Measurements from ENCODE around the gene TMEM171.

GRCh38 chr5:73149540-73149939 lies 29.2 kb downstream of the TMEM171 start:
- TF ChIP-seq, protein P1, sequence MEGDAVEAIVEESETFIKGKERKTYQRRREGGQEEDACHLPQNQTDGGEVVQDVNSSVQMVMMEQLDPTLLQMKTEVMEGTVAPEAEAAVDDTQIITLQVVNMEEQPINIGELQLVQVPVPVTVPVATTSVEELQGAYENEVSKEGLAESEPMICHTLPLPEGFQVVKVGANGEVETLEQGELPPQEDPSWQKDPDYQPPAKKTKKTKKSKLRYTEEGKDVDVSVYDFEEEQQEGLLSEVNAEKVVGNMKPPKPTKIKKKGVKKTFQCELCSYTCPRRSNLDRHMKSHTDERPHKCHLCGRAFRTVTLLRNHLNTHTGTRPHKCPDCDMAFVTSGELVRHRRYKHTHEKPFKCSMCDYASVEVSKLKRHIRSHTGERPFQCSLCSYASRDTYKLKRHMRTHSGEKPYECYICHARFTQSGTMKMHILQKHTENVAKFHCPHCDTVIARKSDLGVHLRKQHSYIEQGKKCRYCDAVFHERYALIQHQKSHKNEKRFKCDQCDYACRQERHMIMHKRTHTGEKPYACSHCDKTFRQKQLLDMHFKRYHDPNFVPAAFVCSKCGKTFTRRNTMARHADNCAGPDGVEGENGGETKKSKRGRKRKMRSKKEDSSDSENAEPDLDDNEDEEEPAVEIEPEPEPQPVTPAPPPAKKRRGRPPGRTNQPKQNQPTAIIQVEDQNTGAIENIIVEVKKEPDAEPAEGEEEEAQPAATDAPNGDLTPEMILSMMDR (conservative IDR thresholded peaks at IDR 0.05; ENCODE audit: low read depth in 2 of 2) = no peak
- no peak for TF ChIP-seq EZH2 (IDR thresholded peaks at IDR 0.05; ENCODE audit: low read depth, unreplicated experiment)
- TF ChIP-seq POLR2AphosphoS5 (IDR thresholded peaks at IDR 0.05; ENCODE audit: low read depth) = no peak
- TF ChIP-seq ZNF114 (CRISPR knock-in tag; IDR thresholded peaks at IDR 0.05) = no peak
- no peak for TF ChIP-seq CREB1 (CRISPR knock-in tag; IDR thresholded peaks at IDR 0.05; ENCODE audit: low read depth)
